Osteoblast (primary cell): ENCODE results near the gene MAPT. TPM values are rescaled to one million over a fixed set of nuclear protein-coding genes. Genes with fewer than 3 reads are reported as not detected.
A peak's percentile ranks its signal among the peaks of the same experiment; 100 is the strongest.

ENCODE experiments used
- DNase-seq: peaks from one replicate; pipeline ENCODE4 v3.0.0; 2011; ENCODE audit warnings: low spot score, mixed read lengths; ENCODE audit not compliant: insufficient read length; ENCODE audit errors: missing footprints
- H2AFZ ChIP-seq: 2 replicates; pipeline ENCODE4 v1.6.0; 2011; ENCODE audit warnings: mild to moderate bottlenecking, low read length
- H3K27ac ChIP-seq: 2 replicates; pipeline ENCODE4 v1.5.1; 2011; ENCODE audit warnings: mild to moderate bottlenecking, low read depth, low read length, moderate library complexity
- H3K27me3 ChIP-seq: 2 replicates; pipeline ENCODE4 v1.6.0; 2012; ENCODE audit warnings: mild to moderate bottlenecking, control low read depth, inconsistent platforms, low read length, moderate library complexity; ENCODE audit not compliant: insufficient read depth
- H3K36me3 ChIP-seq: 2 replicates; pipeline ENCODE4 v1.5.1; 2011; ENCODE audit warnings: mild to moderate bottlenecking, low read length, control low read depth, moderate library complexity; ENCODE audit not compliant: insufficient read depth
- H3K4me1 ChIP-seq: 2 replicates; pipeline ENCODE4 v1.5.1; 2011; ENCODE audit warnings: mild to moderate bottlenecking, low read length, control low read depth, moderate library complexity; ENCODE audit not compliant: insufficient read depth
- H3K4me2 ChIP-seq: 2 replicates; pipeline ENCODE4 v1.6.0; 2011; ENCODE audit warnings: mild to moderate bottlenecking, low read length; ENCODE audit not compliant: insufficient read depth
- H3K4me3 ChIP-seq: fragments of 200-600 bp; sonication (generic); 3 replicates; pipeline ENCODE4 v1.5.1; 2012; ENCODE audit warnings: mild to moderate bottlenecking, low read length, inconsistent platforms; ENCODE audit not compliant: insufficient read depth
- H3K79me2 ChIP-seq: 2 replicates; pipeline ENCODE4 v1.6.0; 2012; ENCODE audit warnings: mild to moderate bottlenecking, low read length, control low read depth, inconsistent platforms; ENCODE audit not compliant: insufficient read depth
- H3K9me3 ChIP-seq: 2 replicates; pipeline ENCODE4 v1.5.1; 2011; ENCODE audit warnings: low read depth, low read length, control low read depth
- H4K20me1 ChIP-seq: 2 replicates; pipeline ENCODE4 v1.6.0; 2012; ENCODE audit warnings: mild to moderate bottlenecking, low read length, control low read depth; ENCODE audit not compliant: insufficient read depth
- CTCF ChIP-seq: IDR thresholded peaks from 2 replicates; pipeline ENCODE4 v1.5.1; 2011; ENCODE audit warnings: mild to moderate bottlenecking, low read depth, low read length, moderate library complexity; ENCODE audit errors: extremely low read depth
- total RNA-seq: library from RNA; depleted of rRNA; stranded (reverse); fragments of >200 nt; gene quantifications from 2 replicates; pipeline ENCODE4 v1.2.3, GENCODE V29; 2012

Gene MAPT
- total RNA-seq, 1 donor = 0.36 TPM

DNA sequence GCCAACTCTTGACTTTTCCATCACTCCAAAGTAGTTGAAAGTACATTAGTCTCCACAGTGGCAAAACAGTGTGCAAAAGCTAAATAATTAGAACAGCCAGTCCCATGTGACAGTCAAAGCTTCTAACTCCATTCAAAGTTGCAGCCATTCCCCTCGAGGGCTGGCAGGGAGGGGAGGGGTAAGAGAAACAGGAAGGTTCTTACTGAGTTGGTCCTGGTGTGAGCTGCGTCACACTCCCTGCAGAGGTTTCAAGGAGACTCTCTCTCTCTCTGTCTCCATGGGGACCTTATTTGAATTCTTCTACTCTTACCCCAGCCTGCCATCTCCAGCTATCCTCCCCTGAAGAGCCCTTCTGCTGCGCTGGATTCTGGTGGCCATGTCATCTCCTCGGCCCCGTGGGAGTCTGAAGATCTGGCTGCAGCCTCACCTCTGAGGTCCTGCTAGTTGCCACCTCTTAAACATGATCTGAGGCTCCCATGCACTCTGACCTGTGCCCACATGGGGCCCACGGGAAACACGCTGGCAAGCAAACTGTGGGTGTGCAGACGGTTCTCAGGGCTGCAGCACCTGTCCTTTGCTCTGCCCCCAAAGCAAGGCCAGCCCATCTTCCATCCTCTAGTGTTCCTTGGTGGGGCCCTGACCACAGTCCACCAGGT lies 81.4 kb downstream of the MAPT start:
- Histone ChIP-seq H3K27me3 (peaks cover 10% of the 10 kb centered on the region), H3K79me2 (no peaks in the 10 kb centered on the region), H2AFZ (no peak overlapping the region), H3K4me2 (no peak overlapping the region), H4K20me1 (no peaks in the 10 kb centered on the region), H3K36me3 (no peaks in the 10 kb centered on the region), H3K4me3 (no peak overlapping the region), H3K9me3 (no peaks in the 10 kb centered on the region), H3K27ac (no peak overlapping the region), H3K4me1 (no peaks in the 10 kb centered on the region)
- DNase-seq = peak; percentile 36
- TF ChIP-seq CTCF = no peak

DNA sequence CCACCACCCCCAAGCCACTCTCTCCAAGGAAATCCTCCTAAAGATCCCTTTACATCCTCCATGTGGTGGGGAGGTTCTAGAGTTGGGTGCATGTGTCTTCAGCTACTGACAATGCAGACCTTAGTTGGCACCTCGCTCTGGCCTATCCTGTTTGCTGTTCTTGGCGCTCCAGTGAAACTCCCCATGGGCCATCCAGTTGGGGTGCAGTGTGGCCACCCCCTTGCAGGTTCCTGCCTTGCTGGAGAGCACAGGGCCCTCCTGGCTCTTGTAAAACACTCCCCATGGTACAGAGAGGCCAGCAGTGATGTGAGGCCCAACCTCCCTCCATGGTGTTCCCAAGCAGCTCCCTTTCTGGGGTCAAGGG lies 82.0 kb downstream of the MAPT start:
- Histone ChIP-seq H3K4me3 (no peak overlapping the region), H4K20me1 (no peaks in the 10 kb centered on the region), H3K27ac (no peak overlapping the region), H3K27me3 (peaks cover 13% of the 10 kb centered on the region), H3K4me2 (no peak overlapping the region), H3K36me3 (no peaks in the 10 kb centered on the region), H2AFZ (no peak overlapping the region), H3K9me3 (no peaks in the 10 kb centered on the region), H3K79me2 (no peaks in the 10 kb centered on the region), H3K4me1 (no peaks in the 10 kb centered on the region)
- no peak for TF ChIP-seq CTCF
- DNase-seq = no peak

DNA sequence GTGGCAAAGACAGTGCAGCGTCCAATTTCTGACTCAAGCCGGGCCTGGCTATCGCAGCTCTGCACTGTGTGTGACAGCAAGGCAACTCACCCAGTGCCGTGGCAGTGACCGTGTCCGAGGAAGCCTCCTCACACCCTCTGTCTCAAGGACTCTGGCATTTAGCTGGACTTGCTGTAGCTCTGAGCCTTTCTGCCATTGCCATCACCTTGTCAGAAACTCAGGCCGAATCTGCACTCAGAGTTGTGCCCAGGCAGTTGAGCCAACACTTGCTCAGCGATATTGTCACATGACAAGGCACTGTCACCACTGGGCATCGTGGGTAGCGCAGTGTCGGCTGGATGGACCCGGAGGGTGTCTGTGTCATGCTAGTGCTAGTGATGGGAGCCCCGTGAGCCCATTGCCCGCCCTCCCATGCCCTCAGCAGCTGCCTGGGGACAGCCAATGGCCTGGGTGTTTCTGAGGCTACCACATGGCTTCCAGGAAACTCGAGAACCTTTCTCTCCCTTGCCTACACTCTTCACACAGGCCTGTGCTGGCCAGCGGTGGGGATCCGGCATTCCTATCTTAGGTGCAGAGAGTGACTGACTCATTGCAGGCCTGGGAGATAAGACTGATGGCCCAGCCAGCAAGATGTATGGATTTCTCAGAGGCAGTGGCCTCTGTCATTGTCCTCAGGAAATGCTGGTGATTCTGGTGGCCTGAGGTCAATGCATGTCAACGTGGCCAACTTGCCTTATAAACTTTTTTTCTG lies 82.6 kb downstream of the MAPT start:
- peak; percentile 26 for DNase-seq
- no peak overlapping the region for H3K27ac ChIP-seq
- H3K36me3 ChIP-seq = no peaks in the 10 kb centered on the region
- H2AFZ ChIP-seq = no peak overlapping the region
- H4K20me1 ChIP-seq = no peaks in the 10 kb centered on the region
- H3K79me2 ChIP-seq = no peaks in the 10 kb centered on the region
- H3K27me3 ChIP-seq = peaks cover 14% of the 10 kb centered on the region
- no peaks in the 10 kb centered on the region for H3K9me3 ChIP-seq
- no peaks in the 10 kb centered on the region for H3K4me1 ChIP-seq
- no peak overlapping the region for H3K4me3 ChIP-seq
- H3K4me2 ChIP-seq = no peak overlapping the region
- no peak for TF ChIP-seq CTCF

GRCh38 chr17:45977506-45977824 lies 83.1 kb downstream of the MAPT start:
- H3K4me2 ChIP-seq = no peak overlapping the region
- peak; percentile 60 for DNase-seq
- no peak overlapping the region for H3K4me3 ChIP-seq
- no peak overlapping the region for H3K27ac ChIP-seq
- H3K36me3 ChIP-seq = no peaks in the 10 kb centered on the region
- H3K4me1 ChIP-seq = no peaks in the 10 kb centered on the region
- no peaks in the 10 kb centered on the region for H4K20me1 ChIP-seq
- no peaks in the 10 kb centered on the region for H3K9me3 ChIP-seq
- H3K79me2 ChIP-seq = no peaks in the 10 kb centered on the region
- peaks cover 10% of the 10 kb centered on the region for H3K27me3 ChIP-seq
- H2AFZ ChIP-seq = no peak overlapping the region
- TF ChIP-seq CTCF = no peak
